ENCODE data around the gene C1QTNF3.

The C1QTNF3 gene

GRCh38 chr5:33995865-33996264, 47.1 kb downstream of the C1QTNF3 start:
- DNase-seq (ENCODE audit: low read depth) = no peak

GRCh38 chr5:33994845-33995244, 48.2 kb downstream of the C1QTNF3 start:
- no peak for DNase-seq (ENCODE audit: low read depth)

DNA sequence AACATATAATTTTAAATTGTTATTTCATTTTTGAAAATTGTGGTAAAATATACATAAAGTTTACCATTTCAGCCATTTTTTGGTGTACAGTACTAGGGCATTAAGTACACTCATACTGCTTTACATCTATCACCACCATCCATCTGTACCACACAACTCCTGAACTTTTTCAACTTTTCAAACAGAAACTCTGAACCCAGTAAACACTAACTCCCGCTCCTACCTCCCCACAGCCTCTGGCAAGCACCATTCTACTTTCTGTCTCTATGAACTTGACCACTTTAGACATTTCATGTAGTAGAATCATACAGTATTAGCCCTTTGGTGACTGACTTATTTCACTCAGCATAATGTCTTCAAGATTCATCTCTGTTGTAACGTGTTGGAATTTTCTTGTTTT, 50.1 kb downstream of the C1QTNF3 start:
- no peak for DNase-seq (ENCODE audit: low read depth)

- DNase-seq (ENCODE audit: low read depth) = no peak
Observed at GRCh38 chr5:33985447-33985846, 57.6 kb downstream of the C1QTNF3 start.

DNA sequence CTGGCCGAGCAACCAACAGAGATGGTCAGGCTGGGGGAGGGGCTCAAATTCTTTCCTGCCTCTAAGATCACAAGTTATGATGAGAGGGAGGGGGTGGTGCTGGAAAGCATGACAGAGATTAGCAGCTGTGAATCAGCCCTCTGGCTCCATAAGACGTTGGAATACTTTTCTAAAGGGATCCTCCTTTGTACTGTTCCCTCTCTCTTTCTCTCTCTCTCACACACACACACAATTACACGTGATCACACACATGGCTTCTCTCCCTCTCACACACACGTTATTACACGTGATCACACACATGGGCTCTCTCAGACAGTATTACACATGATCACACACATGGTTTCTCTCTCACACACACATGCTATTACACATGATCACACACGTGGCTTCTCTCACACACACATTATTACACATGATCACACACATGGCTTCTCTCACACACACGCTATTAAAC, 58.3 kb downstream of the C1QTNF3 start, which contains the start of gene SLC45A2:
TSS of gene SLC45A2 (minus strand) at position 23 of the 454 bp plus-strand sequence. CDS start 110 bp downstream, outside the sequence.
- DNase-seq (ENCODE audit: low read depth) = no peak

- DNase-seq (ENCODE audit: low read depth) = no peak
Observed at GRCh38 chr5:33984178-33984577, 58.8 kb downstream of the C1QTNF3 start.

- DNase-seq (ENCODE audit: low read depth) = no peak
Observed at GRCh38 chr5:33981408-33982162, 61.4 kb downstream of the C1QTNF3 start.

DNA sequence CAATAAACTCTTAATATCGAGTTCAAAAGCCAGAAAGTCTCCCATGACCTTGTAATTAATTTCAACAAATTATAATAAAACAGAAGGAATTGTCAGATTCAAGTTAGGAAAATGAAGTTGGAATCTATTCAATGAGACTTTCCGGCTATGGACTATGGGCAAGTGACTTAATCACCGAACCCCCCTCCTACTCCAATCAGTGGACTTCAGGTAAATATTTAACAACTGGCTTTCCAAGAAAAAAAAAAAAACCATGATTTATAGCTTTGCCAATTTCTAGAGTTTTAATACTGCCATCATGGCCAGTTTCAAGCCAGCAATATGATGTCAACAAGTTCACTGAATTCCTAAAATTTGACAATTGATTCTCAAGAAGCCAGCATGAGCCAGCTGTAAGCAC, 63.0 kb downstream of the C1QTNF3 start:
- no peak for DNase-seq (ENCODE audit: low read depth)

DNA sequence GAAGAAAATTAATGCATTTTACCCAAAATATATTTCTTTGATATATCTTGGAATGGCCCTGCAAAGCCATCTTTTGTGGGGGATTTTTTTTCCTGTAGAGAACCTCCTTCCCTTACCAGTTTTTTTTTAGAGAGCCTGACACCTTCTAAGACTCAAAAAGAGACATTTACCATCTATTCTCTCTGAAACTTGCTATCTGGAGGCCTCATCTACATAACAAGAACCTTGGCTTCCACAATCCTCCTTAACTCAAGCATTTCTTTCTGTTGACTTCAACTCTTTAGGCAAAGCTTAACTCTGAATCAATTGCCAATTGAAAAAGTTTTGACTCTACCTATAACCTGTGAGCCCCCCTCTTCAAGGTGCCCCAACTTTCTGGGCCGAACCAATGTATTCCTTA, 64.7 kb downstream of the C1QTNF3 start:
- DNase-seq (ENCODE audit: low read depth) = no peak

DNA sequence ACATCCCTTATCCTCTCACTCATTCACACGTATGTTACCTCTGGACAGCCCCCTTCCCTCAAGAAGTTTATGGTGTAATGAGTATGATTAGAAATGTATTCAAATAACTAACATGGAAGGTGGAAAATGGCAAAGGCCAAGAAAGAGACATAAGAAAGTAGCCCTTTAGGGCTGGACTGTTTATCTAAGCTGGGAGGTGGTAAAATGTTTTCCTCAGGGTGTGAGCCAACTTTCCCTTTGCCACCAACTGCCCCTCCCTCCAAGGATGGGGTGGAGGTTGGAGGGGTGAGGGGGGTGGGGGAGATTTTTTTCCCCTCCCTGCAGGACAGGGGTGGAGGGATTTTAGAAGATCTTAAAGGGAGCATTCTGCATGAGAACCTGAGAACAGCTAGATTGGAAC, 66.7 kb downstream of the C1QTNF3 start:
- DNase-seq (ENCODE audit: low read depth) = no peak

- no peak for DNase-seq (ENCODE audit: low read depth)
Observed at GRCh38 chr5:33975852-33976251, 67.2 kb downstream of the C1QTNF3 start.

- DNase-seq (ENCODE audit: low read depth) = no peak
Observed at GRCh38 chr5:33973271-33973670, 69.7 kb downstream of the C1QTNF3 start.

GRCh38 chr5:33969572-33970452, 73.2 kb downstream of the C1QTNF3 start:
- DNase-seq (ENCODE audit: low read depth) = no peak

- DNase-seq (ENCODE audit: low read depth) = no peak
Observed at GRCh38 chr5:33968211-33969005, 74.6 kb downstream of the C1QTNF3 start.
